Measurements from ENCODE around the gene NTN4.

GRCh38 chr12:95709152-95709551 lies 81.4 kb downstream of the NTN4 start:
- TF ChIP-seq CTCF (IDR thresholded peaks at IDR 0.05) = no peak
- no peak for TF ChIP-seq EP300 (IDR thresholded peaks at IDR 0.05; ENCODE audit: low read depth)
